ENCODE measurements around the gene HSD3B2. TPM values are rescaled to one million over a fixed set of nuclear protein-coding genes. Genes with fewer than 3 reads are reported as not detected.

HSD3B2 gene
- total RNA-seq, 1 donor from 2014 or later: 1.2 TPM

- Mint-ChIP-seq H3K36me3 (no peaks in the 10 kb centered on the region), H3K27me3 (peaks cover 13% of the 10 kb centered on the region), H3K4me1 (ENCODE audit: unreplicated experiment) (peaks cover 8% of the 10 kb centered on the region)
Measured at GRCh38 chr1:119472080-119472818, 57.3 kb downstream of the HSD3B2 start.

More at GRCh38 chr1:119472080-119472818, 57.3 kb downstream of the HSD3B2 start:
- DNase-seq (ENCODE audit: extremely low spot score, unreplicated experiment): no peak
- TF ChIP-seq, protein P1, sequence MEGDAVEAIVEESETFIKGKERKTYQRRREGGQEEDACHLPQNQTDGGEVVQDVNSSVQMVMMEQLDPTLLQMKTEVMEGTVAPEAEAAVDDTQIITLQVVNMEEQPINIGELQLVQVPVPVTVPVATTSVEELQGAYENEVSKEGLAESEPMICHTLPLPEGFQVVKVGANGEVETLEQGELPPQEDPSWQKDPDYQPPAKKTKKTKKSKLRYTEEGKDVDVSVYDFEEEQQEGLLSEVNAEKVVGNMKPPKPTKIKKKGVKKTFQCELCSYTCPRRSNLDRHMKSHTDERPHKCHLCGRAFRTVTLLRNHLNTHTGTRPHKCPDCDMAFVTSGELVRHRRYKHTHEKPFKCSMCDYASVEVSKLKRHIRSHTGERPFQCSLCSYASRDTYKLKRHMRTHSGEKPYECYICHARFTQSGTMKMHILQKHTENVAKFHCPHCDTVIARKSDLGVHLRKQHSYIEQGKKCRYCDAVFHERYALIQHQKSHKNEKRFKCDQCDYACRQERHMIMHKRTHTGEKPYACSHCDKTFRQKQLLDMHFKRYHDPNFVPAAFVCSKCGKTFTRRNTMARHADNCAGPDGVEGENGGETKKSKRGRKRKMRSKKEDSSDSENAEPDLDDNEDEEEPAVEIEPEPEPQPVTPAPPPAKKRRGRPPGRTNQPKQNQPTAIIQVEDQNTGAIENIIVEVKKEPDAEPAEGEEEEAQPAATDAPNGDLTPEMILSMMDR (conservative IDR thresholded peaks at IDR 0.05): no peak
- Mint-ChIP-seq H3K9me3 (no peaks in the 10 kb centered on the region), H3K27ac (no peak overlapping the region), H3K4me3 (no peak overlapping the region)

Other genes starting within 250 kb of the HSD3B2 start
- gene HAO2, start 46.4 kb upstream of the HSD3B2 start, total RNA-seq (ENCODE audit: low replicate concordance): 0.27 and 0.29 TPM in 2 replicates
- gene HSD3B1, start 92.1 kb downstream of the HSD3B2 start, total RNA-seq (ENCODE audit: low replicate concordance): 1.3 and 10.3 TPM in 2 replicates
- 9.9 and 11.8 TPM in 2 replicates for gene ZNF697, start 233.1 kb downstream of the HSD3B2 start, total RNA-seq (ENCODE audit: low replicate concordance)

All from type B pancreatic cell (in vitro differentiated cells).